Heart left ventricle (tissue), 13 donors: ENCODE measurements around the gene TTBK2.

Source experiments
- CTCF ChIP-seq, 12 donors: fragments of 200-600 bp; sonication (generic) in 4 of 12; IDR thresholded peaks; one replicate each; pipeline versions ENCODE4 v1.5.0 to v1.8.0; 2018 to 2022; ENCODE audit warnings: antibody characterized with exemption in 12 of 12, mild to moderate bottlenecking in 5 of 12
- POLR2A ChIP-seq, 2 donors: fragments of 450-650 bp; IDR thresholded peaks; one replicate each; pipeline ENCODE4 v1.6.1; 2017; ENCODE audit warnings: antibody characterized with exemption in 2 of 2, mild to moderate bottlenecking in 2 of 2, moderate library complexity in 2 of 2
- donor health status: ischemic (EF 13 %, LVEDD 7.1; RV severe dilation, severe dysfunction).
- donor health status: DM: no; HTN: yes; CAD: no.
- donor health status: DM: no; HTN: no; CAD: no.
- donor health status: ischemic (EF 25% LVEDD 6.9; RV normal size, moderate dysfunction).
- donor health status: ischemic (EF 25% LVEDD 5.7; RV mildly dilated, moderate dysfunction).
- donor health status: ischemic (EF 35%, LVEDD 5.7; RV mildly dilated, moderate dysfunction).
- donor health status: nonischemic (EF 11% LVEDD 7.7; RV severe dilation, severe dysfunction).
- donor health status: DM: yes; HTN: yes; CAD: no.
- donor health status: PGD.
- donor health status: ischemic (EF 29% LVEDD 5.4; RV normal size, mild dysfunction).
- donor health status: nonischemic (EF 23%, LVEDD 6.1; RV moderate dilation, normal function).

GRCh38 chr15:42880121-42880520, 40.5 kb downstream of the TTBK2 start:
- TF ChIP-seq CTCF (IDR thresholded peaks at IDR 0.05) (no peak), POLR2A (IDR thresholded peaks at IDR 0.05) (no peak)
